ENCODE data around the gene MAN1B1. TPM values are rescaled to one million over a fixed set of nuclear protein-coding genes. Genes with fewer than 3 reads are reported as not detected.
"Not testable (repeated sequence)": the region's sequence is repeated elsewhere in the genome, so short reads cannot be mapped to it uniquely, and the experiment has no call there.

MAN1B1 gene
- total RNA-seq, 1 donor from 2014 or later, result 57.7 TPM

DNA sequence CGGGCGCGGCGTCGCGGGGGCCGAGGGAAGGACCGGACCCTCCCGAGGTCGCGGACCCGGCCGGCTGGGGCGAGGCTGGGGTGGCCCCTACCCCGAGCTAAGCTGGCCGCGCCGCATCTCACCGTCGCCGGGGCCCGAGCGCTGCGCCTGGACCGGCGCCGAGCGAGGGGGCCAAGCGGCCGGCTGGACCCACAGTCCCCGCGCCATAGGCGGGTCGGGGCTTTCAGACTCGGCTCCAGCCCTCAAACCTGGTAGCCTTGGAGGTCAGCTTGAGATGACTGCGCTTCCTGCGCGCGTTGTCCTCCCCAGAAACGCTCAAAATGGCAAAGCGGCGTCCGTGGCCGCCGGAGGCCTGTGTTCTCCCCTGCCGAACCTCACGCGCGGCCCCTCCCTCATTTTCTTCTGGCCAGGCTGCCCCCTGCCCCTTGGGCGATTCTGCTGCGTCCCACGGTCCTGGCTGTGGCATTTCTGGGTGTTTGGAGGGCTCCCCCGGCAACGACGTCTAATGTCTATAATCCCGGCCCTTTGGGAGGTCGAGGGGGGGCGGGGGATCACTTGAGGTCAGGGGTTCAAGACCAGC, 43.5 kb downstream of the MAN1B1 start:
- H3K27ac Mint-ChIP-seq, result no peak overlapping the region

DNA sequence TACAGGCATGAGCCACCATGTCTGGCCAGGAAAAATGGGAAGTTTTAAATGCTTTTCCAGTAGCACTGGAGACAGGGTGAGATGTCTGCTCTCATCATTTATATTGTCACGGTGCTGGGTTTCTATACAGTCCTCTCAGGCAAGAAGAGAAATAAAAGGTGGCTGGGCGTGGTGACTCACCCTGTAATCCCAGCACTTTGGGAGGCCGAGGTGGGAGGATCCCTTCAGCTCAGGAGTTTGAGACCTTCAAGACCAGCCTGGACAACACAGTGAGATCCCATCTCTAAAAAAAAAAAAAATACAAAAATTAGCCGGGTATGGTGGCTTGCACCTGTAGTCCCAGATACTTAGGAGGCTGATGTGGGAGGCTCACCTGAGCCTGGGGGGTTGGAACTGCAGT, 47.4 kb downstream of the MAN1B1 start:
- DNase-seq (ENCODE audit: low spot score, unreplicated experiment), result no peak
- Mint-ChIP-seq H3K4me3 (ENCODE audit: low read depth) (no peak overlapping the region), H3K4me1 (ENCODE audit: low read depth) (no peaks in the 10 kb centered on the region), H3K27me3 (peaks cover 47% of the 10 kb centered on the region), H3K9me3 (ENCODE audit: low read depth) (no peaks in the 10 kb centered on the region), H3K36me3 (ENCODE audit: insufficient read depth) (no peaks in the 10 kb centered on the region), H3K27ac (no peak overlapping the region)
- TF ChIP-seq, protein P1, sequence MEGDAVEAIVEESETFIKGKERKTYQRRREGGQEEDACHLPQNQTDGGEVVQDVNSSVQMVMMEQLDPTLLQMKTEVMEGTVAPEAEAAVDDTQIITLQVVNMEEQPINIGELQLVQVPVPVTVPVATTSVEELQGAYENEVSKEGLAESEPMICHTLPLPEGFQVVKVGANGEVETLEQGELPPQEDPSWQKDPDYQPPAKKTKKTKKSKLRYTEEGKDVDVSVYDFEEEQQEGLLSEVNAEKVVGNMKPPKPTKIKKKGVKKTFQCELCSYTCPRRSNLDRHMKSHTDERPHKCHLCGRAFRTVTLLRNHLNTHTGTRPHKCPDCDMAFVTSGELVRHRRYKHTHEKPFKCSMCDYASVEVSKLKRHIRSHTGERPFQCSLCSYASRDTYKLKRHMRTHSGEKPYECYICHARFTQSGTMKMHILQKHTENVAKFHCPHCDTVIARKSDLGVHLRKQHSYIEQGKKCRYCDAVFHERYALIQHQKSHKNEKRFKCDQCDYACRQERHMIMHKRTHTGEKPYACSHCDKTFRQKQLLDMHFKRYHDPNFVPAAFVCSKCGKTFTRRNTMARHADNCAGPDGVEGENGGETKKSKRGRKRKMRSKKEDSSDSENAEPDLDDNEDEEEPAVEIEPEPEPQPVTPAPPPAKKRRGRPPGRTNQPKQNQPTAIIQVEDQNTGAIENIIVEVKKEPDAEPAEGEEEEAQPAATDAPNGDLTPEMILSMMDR (IDR thresholded peaks at IDR 0.05; ENCODE audit: unreplicated experiment), result no peak

More for the DNA sequence above, 43.5 kb downstream of the MAN1B1 start:
- no peaks in the 10 kb centered on the region for H3K36me3 Mint-ChIP-seq (ENCODE audit: insufficient read depth)
- H3K4me1 Mint-ChIP-seq (ENCODE audit: low read depth), result peaks cover 24% of the 10 kb centered on the region
- no peaks in the 10 kb centered on the region for H3K9me3 Mint-ChIP-seq (ENCODE audit: low read depth)
- DNase-seq (ENCODE audit: low spot score, unreplicated experiment), result no peak
- H3K4me3 Mint-ChIP-seq (ENCODE audit: low read depth), result peak overlapping the region; percentile 74
- H3K27me3 Mint-ChIP-seq, result peaks cover 18% of the 10 kb centered on the region
- TF ChIP-seq, protein P1 (IDR thresholded peaks at IDR 0.05; ENCODE audit: unreplicated experiment), result no peak

DNA sequence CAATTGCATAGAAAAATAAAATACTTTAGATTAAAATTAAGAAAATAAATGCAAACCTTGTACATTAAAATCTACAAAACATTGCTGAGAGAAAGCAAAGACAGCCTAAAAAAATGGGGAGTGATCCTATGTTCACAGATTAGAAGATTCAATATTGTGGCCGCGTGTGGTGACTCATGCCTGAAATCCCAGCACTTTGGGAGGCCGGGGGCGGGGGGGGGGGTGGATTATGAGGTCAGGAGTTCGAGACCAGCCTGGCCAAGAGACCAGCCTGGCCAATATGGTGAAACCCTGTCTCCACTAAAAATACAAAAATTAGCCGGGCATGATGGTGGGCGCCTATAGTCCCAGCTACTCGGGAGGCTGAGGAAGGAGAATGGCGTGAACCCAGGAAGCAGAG, 48.4 kb downstream of the MAN1B1 start:
- DNase-seq (ENCODE audit: low spot score, unreplicated experiment); H3K27ac Mint-ChIP-seq; H3K9me3 Mint-ChIP-seq (ENCODE audit: low read depth); H3K4me3 Mint-ChIP-seq (ENCODE audit: low read depth); H3K4me1 Mint-ChIP-seq (ENCODE audit: low read depth); H3K36me3 Mint-ChIP-seq (ENCODE audit: insufficient read depth): not testable (repeated sequence)
- peaks cover 56% of the 10 kb centered on the region for H3K27me3 Mint-ChIP-seq

DNA sequence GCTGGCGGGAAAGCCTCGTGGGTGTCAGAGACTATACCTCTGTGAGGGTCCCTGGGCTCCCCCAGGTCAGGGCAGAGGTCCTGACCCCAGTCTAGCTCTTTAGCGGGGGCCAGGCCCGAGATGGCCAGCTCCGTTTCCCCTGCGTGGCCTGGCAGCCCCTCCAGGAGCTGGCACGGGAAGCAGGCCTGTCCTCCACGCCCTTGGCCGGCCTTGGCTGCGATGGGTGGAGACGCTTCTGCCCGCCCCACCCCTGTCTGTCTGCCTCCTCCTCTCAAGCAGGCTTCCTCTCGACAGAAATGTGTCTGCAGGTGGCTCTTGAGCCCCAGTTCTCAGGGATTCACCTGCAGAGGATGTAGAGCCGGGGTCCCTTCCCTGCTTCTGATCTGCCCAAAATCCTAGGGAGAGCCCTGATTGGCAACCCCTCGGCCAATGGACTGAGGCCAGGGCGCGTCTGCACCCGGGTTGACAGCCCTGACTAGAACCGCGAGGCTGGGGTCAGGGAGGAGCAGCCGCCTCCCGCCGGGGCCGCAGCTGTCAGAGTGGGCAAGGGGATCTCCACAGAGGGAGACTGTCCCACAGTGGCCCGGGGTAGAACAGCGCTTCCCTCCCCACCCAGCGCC, 49.6 kb downstream of the MAN1B1 start:
- Mint-ChIP-seq H3K4me3 (ENCODE audit: low read depth) (no peak overlapping the region), H3K9me3 (ENCODE audit: low read depth) (no peaks in the 10 kb centered on the region), H3K4me1 (ENCODE audit: low read depth) (no peaks in the 10 kb centered on the region), H3K36me3 (ENCODE audit: insufficient read depth) (no peaks in the 10 kb centered on the region), H3K27me3 (peaks cover 69% of the 10 kb centered on the region), H3K27ac (no peak overlapping the region)
- DNase-seq (ENCODE audit: low spot score, unreplicated experiment), result no peak
- TF ChIP-seq, protein P1 (IDR thresholded peaks at IDR 0.05; ENCODE audit: unreplicated experiment), result no peak

DNA sequence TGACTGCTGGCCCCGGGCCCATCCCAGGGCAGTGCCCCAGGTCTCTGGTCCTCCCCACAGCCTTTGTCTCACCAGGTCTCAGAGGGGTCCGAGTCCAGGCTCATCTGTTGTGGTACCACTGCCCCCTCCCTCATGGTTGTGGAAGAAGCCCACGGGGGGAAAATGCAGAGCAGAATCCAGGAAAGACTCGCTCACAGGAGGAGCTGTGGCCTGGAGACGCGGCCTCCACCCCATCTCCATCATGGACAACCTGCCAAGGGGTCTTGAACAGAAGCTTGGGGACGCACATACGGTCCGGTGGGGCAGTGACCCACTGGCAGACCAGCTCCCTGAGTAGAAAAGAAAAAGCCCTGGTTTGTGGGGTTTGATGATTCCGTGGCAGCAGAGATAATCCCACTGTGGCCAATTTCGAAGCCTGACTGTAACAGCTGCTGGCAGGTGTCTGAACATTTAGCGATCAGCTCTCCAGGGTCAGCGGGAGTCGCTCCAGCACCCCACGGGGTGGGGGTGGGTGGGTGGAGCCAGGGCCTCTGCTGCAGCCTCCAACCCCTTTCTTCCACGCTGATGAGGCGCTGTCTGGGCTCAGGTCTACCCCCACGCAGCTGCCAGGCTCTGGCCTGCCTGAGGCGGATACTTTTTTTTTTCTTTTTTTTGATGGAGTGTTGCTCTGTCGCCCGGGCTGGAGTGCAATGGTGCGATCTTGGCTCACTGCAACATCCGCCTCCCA, 50.3 kb downstream of the MAN1B1 start:
- TF ChIP-seq, protein P1 (IDR thresholded peaks at IDR 0.05; ENCODE audit: unreplicated experiment), result no peak
- Mint-ChIP-seq H3K9me3 (ENCODE audit: low read depth) (no peaks in the 10 kb centered on the region), H3K4me3 (ENCODE audit: low read depth) (no peak overlapping the region), H3K27me3 (peaks cover 75% of the 10 kb centered on the region), H3K36me3 (ENCODE audit: insufficient read depth) (no peaks in the 10 kb centered on the region), H3K27ac (no peak overlapping the region), H3K4me1 (ENCODE audit: low read depth) (no peaks in the 10 kb centered on the region)
- no peak for DNase-seq (ENCODE audit: low spot score, unreplicated experiment)

Measured in progenitor cell of endocrine pancreas (in vitro differentiated cells).